Neural cell (in vitro differentiated cells): ENCODE results near the gene PBX3.

Experiments
- EP300 ChIP-seq: fragments of 450-650 bp; conservative IDR thresholded peaks from 2 replicates; pipeline ENCODE4 v1.6.1; 2014; ENCODE audit warnings: antibody characterized with exemption, mild to moderate bottlenecking, moderate library complexity; ENCODE audit not compliant: poor library complexity, severe bottlenecking
- EZH2 ChIP-seq: fragments of 200-600, 300-800 bp; shearing (Covaris generic), sonication (generic); IDR thresholded peaks from 2 replicates; pipeline ENCODE4 v1.6.1; 2014; ENCODE audit warnings: antibody characterized with exemption, low read length, borderline replicate concordance, mild to moderate bottlenecking; ENCODE audit not compliant: insufficient read depth, poor library complexity, severe bottlenecking
- MXI1 ChIP-seq: fragments of 450-650 bp; conservative IDR thresholded peaks from 2 replicates; pipeline ENCODE4 v1.6.1; 2014; ENCODE audit warnings: antibody characterized with exemption, mild to moderate bottlenecking; ENCODE audit not compliant: poor library complexity, severe bottlenecking
- POLR2AphosphoS5 ChIP-seq: IDR thresholded peaks from 2 replicates; pipeline ENCODE4 v1.6.1; 2012
- RAD21 ChIP-seq: fragments of 450-650 bp; conservative IDR thresholded peaks from 2 replicates; pipeline ENCODE4 v1.6.1; 2014; ENCODE audit warnings: antibody characterized with exemption, mild to moderate bottlenecking, moderate library complexity
- SMC3 ChIP-seq: fragments of 450-650 bp; conservative IDR thresholded peaks from 2 replicates; pipeline ENCODE4 v1.6.1; 2014; ENCODE audit warnings: antibody characterized with exemption, mild to moderate bottlenecking, moderate library complexity; ENCODE audit not compliant: poor library complexity
- TAF1 ChIP-seq: IDR thresholded peaks from 2 replicates; pipeline ENCODE4 v1.6.1; 2012; ENCODE audit warnings: low read depth
- TF ChIP-seq, protein P1 (sequence below): fragments of 450-650 bp; IDR thresholded peaks from 2 replicates; pipeline ENCODE4 v1.5.1; 2014; ENCODE audit warnings: antibody characterized with exemption, mild to moderate bottlenecking, moderate library complexity; ENCODE audit not compliant: poor library complexity, severe bottlenecking
- TF ChIP-seq, protein P2 (sequence below): IDR thresholded peaks from 2 replicates; pipeline ENCODE4 v1.6.1; 2012; ENCODE audit warnings: borderline replicate concordance

DNA sequence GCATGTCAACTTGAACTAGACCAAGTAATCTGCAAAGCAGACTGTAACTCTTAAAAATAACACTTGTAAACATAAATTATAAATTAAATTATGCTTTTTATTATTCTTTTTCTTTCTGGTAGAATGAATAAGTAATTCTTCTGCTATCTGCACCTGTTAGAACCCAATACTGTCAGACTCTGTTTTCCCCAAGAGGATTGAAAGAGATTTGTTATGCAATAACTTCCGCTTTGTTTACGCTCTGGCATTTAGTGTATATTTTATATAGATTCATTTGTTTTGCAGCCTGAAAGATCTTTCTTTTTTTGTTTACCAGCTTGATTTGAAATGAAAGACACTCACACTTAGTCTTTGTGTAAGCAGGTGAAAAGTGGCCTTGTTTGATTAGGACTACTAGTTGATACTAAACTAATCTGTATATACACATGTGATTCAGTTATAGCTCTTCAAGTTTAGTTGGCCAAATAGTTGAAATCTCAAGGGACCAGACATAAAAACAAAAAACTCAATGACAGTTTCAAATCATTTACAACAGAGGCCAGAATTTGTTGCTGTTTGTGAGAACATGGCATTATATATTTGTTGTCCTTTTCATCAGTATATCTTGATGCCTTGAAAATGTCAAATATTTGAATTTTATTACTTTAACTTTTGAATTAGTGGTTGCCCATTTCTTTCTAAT, 155.8 kb downstream of the PBX3 start:
- TF ChIP-seq, protein P1, sequence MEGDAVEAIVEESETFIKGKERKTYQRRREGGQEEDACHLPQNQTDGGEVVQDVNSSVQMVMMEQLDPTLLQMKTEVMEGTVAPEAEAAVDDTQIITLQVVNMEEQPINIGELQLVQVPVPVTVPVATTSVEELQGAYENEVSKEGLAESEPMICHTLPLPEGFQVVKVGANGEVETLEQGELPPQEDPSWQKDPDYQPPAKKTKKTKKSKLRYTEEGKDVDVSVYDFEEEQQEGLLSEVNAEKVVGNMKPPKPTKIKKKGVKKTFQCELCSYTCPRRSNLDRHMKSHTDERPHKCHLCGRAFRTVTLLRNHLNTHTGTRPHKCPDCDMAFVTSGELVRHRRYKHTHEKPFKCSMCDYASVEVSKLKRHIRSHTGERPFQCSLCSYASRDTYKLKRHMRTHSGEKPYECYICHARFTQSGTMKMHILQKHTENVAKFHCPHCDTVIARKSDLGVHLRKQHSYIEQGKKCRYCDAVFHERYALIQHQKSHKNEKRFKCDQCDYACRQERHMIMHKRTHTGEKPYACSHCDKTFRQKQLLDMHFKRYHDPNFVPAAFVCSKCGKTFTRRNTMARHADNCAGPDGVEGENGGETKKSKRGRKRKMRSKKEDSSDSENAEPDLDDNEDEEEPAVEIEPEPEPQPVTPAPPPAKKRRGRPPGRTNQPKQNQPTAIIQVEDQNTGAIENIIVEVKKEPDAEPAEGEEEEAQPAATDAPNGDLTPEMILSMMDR, result no peak
- TF ChIP-seq MXI1 (no peak), POLR2AphosphoS5 (no peak), EZH2 (no peak), TAF1 (no peak), RAD21 (no peak), SMC3 (no peak), EP300 (no peak)
- TF ChIP-seq, protein P2, sequence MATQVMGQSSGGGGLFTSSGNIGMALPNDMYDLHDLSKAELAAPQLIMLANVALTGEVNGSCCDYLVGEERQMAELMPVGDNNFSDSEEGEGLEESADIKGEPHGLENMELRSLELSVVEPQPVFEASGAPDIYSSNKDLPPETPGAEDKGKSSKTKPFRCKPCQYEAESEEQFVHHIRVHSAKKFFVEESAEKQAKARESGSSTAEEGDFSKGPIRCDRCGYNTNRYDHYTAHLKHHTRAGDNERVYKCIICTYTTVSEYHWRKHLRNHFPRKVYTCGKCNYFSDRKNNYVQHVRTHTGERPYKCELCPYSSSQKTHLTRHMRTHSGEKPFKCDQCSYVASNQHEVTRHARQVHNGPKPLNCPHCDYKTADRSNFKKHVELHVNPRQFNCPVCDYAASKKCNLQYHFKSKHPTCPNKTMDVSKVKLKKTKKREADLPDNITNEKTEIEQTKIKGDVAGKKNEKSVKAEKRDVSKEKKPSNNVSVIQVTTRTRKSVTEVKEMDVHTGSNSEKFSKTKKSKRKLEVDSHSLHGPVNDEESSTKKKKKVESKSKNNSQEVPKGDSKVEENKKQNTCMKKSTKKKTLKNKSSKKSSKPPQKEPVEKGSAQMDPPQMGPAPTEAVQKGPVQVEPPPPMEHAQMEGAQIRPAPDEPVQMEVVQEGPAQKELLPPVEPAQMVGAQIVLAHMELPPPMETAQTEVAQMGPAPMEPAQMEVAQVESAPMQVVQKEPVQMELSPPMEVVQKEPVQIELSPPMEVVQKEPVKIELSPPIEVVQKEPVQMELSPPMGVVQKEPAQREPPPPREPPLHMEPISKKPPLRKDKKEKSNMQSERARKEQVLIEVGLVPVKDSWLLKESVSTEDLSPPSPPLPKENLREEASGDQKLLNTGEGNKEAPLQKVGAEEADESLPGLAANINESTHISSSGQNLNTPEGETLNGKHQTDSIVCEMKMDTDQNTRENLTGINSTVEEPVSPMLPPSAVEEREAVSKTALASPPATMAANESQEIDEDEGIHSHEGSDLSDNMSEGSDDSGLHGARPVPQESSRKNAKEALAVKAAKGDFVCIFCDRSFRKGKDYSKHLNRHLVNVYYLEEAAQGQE, result no peak
